HEK293 (cell line): ENCODE data around the gene DDX31.

Experiments used
- CTCF ChIA-PET: fragments of 350-600 bp; formaldehyde crosslinking; extraction: SDS; loops from one replicate; lab custom pipeline; 2021; ENCODE audit warnings: antibody characterized with exemption; lab: Yijun Ruan, JAX
- POLR2A ChIA-PET: fragments of 300-600 bp; formaldehyde crosslinking; extraction: SDS; loops from one replicate; lab custom pipeline; 2020; ENCODE audit warnings: antibody characterized with exemption, inconsistent platforms; lab: Yijun Ruan, JAX
- H3K27ac ChIP-seq: fragments of 200-500 bp; sonication (Bioruptor generic); 2 replicates; pipeline ENCODE4 v1.5.1; 2014; ENCODE audit warnings: low read depth, low read length, control low read depth, inconsistent platforms; ENCODE audit errors: extremely low read depth
- H3K36me3 ChIP-seq, 2 experiments: fragments of 200-500 bp in 1 of 2; sonication (Bioruptor generic) in 1 of 2; 1 replicate in 1 of 2; 2 replicates in 1 of 2; pipeline ENCODE4 v1.5.1; 2014 to 2017; ENCODE audit warnings: inconsistent platforms in 2 of 2, low read length in 2 of 2; ENCODE audit not compliant: control insufficient read depth in 2 of 2, insufficient read depth in 1 of 2
- H3K4me1 ChIP-seq: fragments of 200-500 bp; sonication (Bioruptor generic); 2 replicates; pipeline ENCODE4 v1.5.1; 2014; ENCODE audit warnings: mild to moderate bottlenecking, low read length, inconsistent platforms; ENCODE audit not compliant: control insufficient read depth, insufficient read depth
- H3K4me3 ChIP-seq: 2 replicates; pipeline ENCODE4 v1.5.1; 2011; ENCODE audit warnings: low read depth, mild to moderate bottlenecking, control low read depth, low read length, moderate library complexity
- H3K9me3 ChIP-seq: fragments of 200-500 bp; sonication (Bioruptor generic); 2 replicates; pipeline ENCODE4 v1.5.1; 2014; ENCODE audit warnings: low read depth, low read length, inconsistent platforms; ENCODE audit not compliant: control insufficient read depth, insufficient read depth
- GLIS1 ChIP-seq: fragments of 450-650 bp; formaldehyde crosslinking; IDR thresholded peaks from 2 replicates; pipeline ENCODE4 v1.5.1; 2016; ENCODE audit warnings: missing biosample characterization, missing genetic modification characterization
- OVOL3 ChIP-seq: fragments of 450-650 bp; formaldehyde crosslinking; IDR thresholded peaks from 2 replicates; pipeline ENCODE4 v1.5.1; 2016; ENCODE audit warnings: missing biosample characterization, missing genetic modification characterization
- ZFP3 ChIP-seq: fragments of 450-650 bp; formaldehyde crosslinking; IDR thresholded peaks from 2 replicates; pipeline ENCODE4 v1.5.1; 2016; ENCODE audit warnings: low read depth, missing biosample characterization, missing genetic modification characterization
- ZNF148 ChIP-seq: fragments of 450-650 bp; formaldehyde crosslinking; IDR thresholded peaks from 2 replicates; pipeline ENCODE4 v1.5.0; 2017; ENCODE audit warnings: missing biosample characterization, missing genetic modification characterization, borderline replicate concordance
- ZNF16 ChIP-seq: fragments of 450-650 bp; formaldehyde crosslinking; IDR thresholded peaks from 2 replicates; pipeline ENCODE4 v1.5.1; 2016; ENCODE audit warnings: low read depth, missing biosample characterization, missing genetic modification characterization
- ZNF175 ChIP-seq: fragments of 450-650 bp; formaldehyde crosslinking; IDR thresholded peaks from 2 replicates; pipeline ENCODE4 v1.5.1; 2016; ENCODE audit warnings: missing biosample characterization, missing genetic modification characterization
- ZNF223 ChIP-seq: fragments of 450-650 bp; formaldehyde crosslinking; IDR thresholded peaks from 2 replicates; pipeline ENCODE4 v1.5.1; 2016; ENCODE audit warnings: missing biosample characterization, missing genetic modification characterization
- ZNF23 ChIP-seq: fragments of 450-650 bp; formaldehyde crosslinking; IDR thresholded peaks from 2 replicates; pipeline ENCODE4 v1.5.1; 2016; ENCODE audit warnings: missing biosample characterization, missing genetic modification characterization, borderline replicate concordance
- ZNF302 ChIP-seq: fragments of 450-650 bp; formaldehyde crosslinking; IDR thresholded peaks from 2 replicates; pipeline ENCODE4 v1.5.1; 2016; ENCODE audit warnings: missing biosample characterization, missing genetic modification characterization, low read depth
- ZNF521 ChIP-seq: fragments of 450-650 bp; formaldehyde crosslinking; IDR thresholded peaks from 2 replicates; pipeline ENCODE4 v1.5.1; 2017; ENCODE audit warnings: missing biosample characterization, mild to moderate bottlenecking, missing genetic modification characterization
- ZNF530 ChIP-seq: fragments of 450-650 bp; formaldehyde crosslinking; IDR thresholded peaks from 2 replicates; pipeline ENCODE4 v1.5.1; 2016; ENCODE audit warnings: low read depth, missing biosample characterization, missing genetic modification characterization
- ZNF555 ChIP-seq: fragments of 450-650 bp; formaldehyde crosslinking; conservative IDR thresholded peaks from 2 replicates; pipeline ENCODE4 v1.5.1; 2017; ENCODE audit warnings: missing biosample characterization, mild to moderate bottlenecking, missing genetic modification characterization, inconsistent platforms
- ZNF560 ChIP-seq: fragments of 450-650 bp; formaldehyde crosslinking; IDR thresholded peaks from 2 replicates; pipeline ENCODE4 v1.5.1; 2017; ENCODE audit warnings: missing biosample characterization, missing genetic modification characterization, borderline replicate concordance
- ZNF580 ChIP-seq: fragments of 450-650 bp; formaldehyde crosslinking; IDR thresholded peaks from 2 replicates; pipeline ENCODE4 v1.5.1; 2016; ENCODE audit warnings: missing biosample characterization, missing genetic modification characterization
- ZNF660 ChIP-seq: fragments of 450-650 bp; IDR thresholded peaks from 2 replicates; pipeline ENCODE4 v1.5.1; 2018; ENCODE audit warnings: missing biosample characterization, mild to moderate bottlenecking, missing genetic modification characterization
- ZNF664 ChIP-seq: fragments of 450-650 bp; formaldehyde crosslinking; IDR thresholded peaks from 2 replicates; pipeline ENCODE4 v1.5.1; 2016; ENCODE audit warnings: missing biosample characterization, missing genetic modification characterization
- ZNF768 ChIP-seq: fragments of 450-650 bp; formaldehyde crosslinking; IDR thresholded peaks from 2 replicates; pipeline ENCODE4 v1.5.1; 2018; ENCODE audit warnings: missing biosample characterization, mild to moderate bottlenecking, missing genetic modification characterization
- ZNF830 ChIP-seq: fragments of 450-650 bp; IDR thresholded peaks from 2 replicates; pipeline ENCODE4 v1.5.0; 2018; ENCODE audit warnings: missing biosample characterization, missing genetic modification characterization, low read depth, mild to moderate bottlenecking, moderate library complexity

Gene DDX31

GRCh38 chr9:132597073-132597775 is 72.6 kb downstream of the DDX31 start:
- Histone ChIP-seq H3K4me1 (no peaks in the 10 kb centered on the region), H3K36me3 (peaks cover 0 to 58% of the 10 kb centered on the region in 2 experiments; a peak in 1 of 3 replicates), H3K27ac (no peak overlapping the region), H3K4me3 (no peak overlapping the region), H3K9me3 (no peaks in the 10 kb centered on the region)
- no peak for TF ChIP-seq ZNF530 (tag by site-specific recombination)
- TF ChIP-seq GLIS1 = peak; percentile 40; the same call in 1 of the 2 replicates
- CTCF ChIA-PET = no interaction called here
- POLR2A ChIA-PET = no interaction called here

GRCh38 chr9:132596200-132596599 is 73.6 kb downstream of the DDX31 start:
- Histone ChIP-seq H3K36me3 (peaks cover 0 to 48% of the 10 kb centered on the region in 2 experiments; a peak in 1 of 3 replicates), H3K4me1 (no peaks in the 10 kb centered on the region), H3K9me3 (no peaks in the 10 kb centered on the region), H3K4me3 (no peak overlapping the region), H3K27ac (no peak overlapping the region)
- POLR2A ChIA-PET = no interaction called here
- TF ChIP-seq ZNF16 (tag by site-specific recombination) = no peak
- TF ChIP-seq ZNF175 = no peak
- no peak for TF ChIP-seq ZNF148
- TF ChIP-seq ZNF302 = no peak
- TF ChIP-seq ZNF664 = no peak
- TF ChIP-seq ZNF660 (tag by site-specific recombination) = no peak
- TF ChIP-seq ZFP3 (tag by site-specific recombination) = no peak
- TF ChIP-seq ZNF830 (tag by site-specific recombination) = no peak
- no peak for TF ChIP-seq ZNF555
- CTCF ChIA-PET = interaction anchor here (1.0 kb wide), 1 partner anchor 204 kb away, joined by 3 read pairs; no protein-coding TSS in a partner anchor

- no peak overlapping the region for H3K27ac ChIP-seq
- no peaks in the 10 kb centered on the region for H3K4me1 ChIP-seq
- POLR2A ChIA-PET = no interaction called here
- no peak overlapping the region for H3K4me3 ChIP-seq
- TF ChIP-seq ZNF23 (tag by site-specific recombination) = no peak
- TF ChIP-seq ZNF223 (tag by site-specific recombination) = no peak
- no peak for TF ChIP-seq ZNF560
- TF ChIP-seq ZNF530 (tag by site-specific recombination) = no peak
- no peak for TF ChIP-seq ZNF768 (tag by site-specific recombination)
- no peak for TF ChIP-seq ZNF521 (tag by site-specific recombination)
- no peak for TF ChIP-seq OVOL3
- no peak for TF ChIP-seq ZNF580
- no peaks in the 10 kb centered on the region for H3K9me3 ChIP-seq
- CTCF ChIA-PET = interaction anchor here (1.0 kb wide), 1 partner anchor 205 kb away, joined by 3 read pairs; no protein-coding TSS in a partner anchor
- H3K36me3 ChIP-seq = peaks cover 0 to 39% of the 10 kb centered on the region in 2 experiments; a peak in 1 of 3 replicates
These were observed 74.5 kb downstream of the DDX31 start for GRCh38 chr9:132595319-132595718.
